Activated T-cell treated with anti-CD3 and anti-CD28 coated beads, Interleukin-2, amount 50 U/mL, for 24 hours (primary cell): ENCODE measurements around the gene PARP8.

ENCODE experiments used
- DNase-seq: peaks from one replicate; pipeline ENCODE4 v3.0.0-alpha.2; 2020
- H3K27ac Mint-ChIP-seq: 2 replicates; pipeline ENCODE4 v1.8.0; 2020; ENCODE audit warnings: mild to moderate bottlenecking, mixed read lengths
- H3K27me3 Mint-ChIP-seq: 2 replicates; pipeline ENCODE4 v1.8.0; 2020; ENCODE audit warnings: mixed read lengths
- H3K36me3 Mint-ChIP-seq: 2 replicates; pipeline ENCODE4 v1.8.0; 2020; ENCODE audit warnings: low read depth, mixed read lengths
- H3K4me1 Mint-ChIP-seq: 2 replicates; pipeline ENCODE4 v1.8.0; 2020; ENCODE audit warnings: low read depth, mixed read lengths
- H3K4me3 Mint-ChIP-seq: 2 replicates; pipeline ENCODE4 v1.8.0; 2020; ENCODE audit warnings: mild to moderate bottlenecking, moderate library complexity, mixed read lengths
- H3K9me3 Mint-ChIP-seq: 2 replicates; pipeline ENCODE4 v1.8.0; 2020; ENCODE audit warnings: mixed read lengths

The PARP8 gene

DNA sequence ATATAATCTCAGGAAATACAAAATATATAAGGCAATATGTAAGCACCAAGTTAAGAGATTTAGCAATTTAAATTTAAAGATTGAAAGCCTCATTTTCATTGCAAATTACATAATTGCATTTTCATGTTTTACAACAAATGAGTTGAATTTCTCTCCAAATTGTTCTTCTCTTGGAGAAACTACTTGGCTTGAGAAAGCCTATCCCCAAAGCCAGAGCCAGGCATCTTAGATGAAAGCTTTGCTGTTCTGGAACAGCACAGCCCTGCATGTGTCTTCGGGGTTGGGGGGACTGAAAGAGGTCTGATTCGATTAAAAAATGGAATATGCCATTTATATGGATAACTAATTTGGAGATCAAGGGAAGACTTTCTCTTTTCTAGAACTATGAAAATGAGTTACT, 212.0 kb downstream of the PARP8 start:
- Mint-ChIP-seq H3K4me1 (peaks cover 12% of the 10 kb centered on the region), H3K27ac (no peak overlapping the region), H3K27me3 (peaks cover 11% of the 10 kb centered on the region), H3K9me3 (no peaks in the 10 kb centered on the region), H3K36me3 (no peaks in the 10 kb centered on the region), H3K4me3 (no peak overlapping the region)
- no peak for DNase-seq

DNA sequence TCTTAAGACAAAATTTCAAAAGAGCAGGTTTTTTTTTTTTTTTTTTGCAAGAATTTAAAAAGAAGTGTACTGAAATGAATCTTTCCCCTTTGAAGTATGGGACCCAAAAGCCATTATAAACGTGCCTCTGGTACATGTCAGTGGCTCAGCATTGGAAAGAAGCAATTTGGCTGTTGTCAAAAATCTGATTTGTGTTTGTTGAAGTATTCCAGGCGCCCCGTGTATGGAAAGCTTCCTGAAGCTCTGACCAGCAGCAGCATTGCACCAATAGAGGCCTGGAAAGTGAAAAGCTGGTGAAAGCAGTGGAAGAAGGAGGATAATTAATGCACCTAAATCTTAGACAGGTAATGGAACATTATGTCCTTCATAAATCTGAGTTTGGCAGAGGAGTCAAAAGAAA, 215.0 kb downstream of the PARP8 start:
- Mint-ChIP-seq H3K4me1 (no peaks in the 10 kb centered on the region), H3K27me3 (peaks cover 14% of the 10 kb centered on the region), H3K36me3 (no peaks in the 10 kb centered on the region), H3K27ac (no peak overlapping the region), H3K9me3 (no peaks in the 10 kb centered on the region), H3K4me3 (no peak overlapping the region)
- DNase-seq: no peak

DNA sequence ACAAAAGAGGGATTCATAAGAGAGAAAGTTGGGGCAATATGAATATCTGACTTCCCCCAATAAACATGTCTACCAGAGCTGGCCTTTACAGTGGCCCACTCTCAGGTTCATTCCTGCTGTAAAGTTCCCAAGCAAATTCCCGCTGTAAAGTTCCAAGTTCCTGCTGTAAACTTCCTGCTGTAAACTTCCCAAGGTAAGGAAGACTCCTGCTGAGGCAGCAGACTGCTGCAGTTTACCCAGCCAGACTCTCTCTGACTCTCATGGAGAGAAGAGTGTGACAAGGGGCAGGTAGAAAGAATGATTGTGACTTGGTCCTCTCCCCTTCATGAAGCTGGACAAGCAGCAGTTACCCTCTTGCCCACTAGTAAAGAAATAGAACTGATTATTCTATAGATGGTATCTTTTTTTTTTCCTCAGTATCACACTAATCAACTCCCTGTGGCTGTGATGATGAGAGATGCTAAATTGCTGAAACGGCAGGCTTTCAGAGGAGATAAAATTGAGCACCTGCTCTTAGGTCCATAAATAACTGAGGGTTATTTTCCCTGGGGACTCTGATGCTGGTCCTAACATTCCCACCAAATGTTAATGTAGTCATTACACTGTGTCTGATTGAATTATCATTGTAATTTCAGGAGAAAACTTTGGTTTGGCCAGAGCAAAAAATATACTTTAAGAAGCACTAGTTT, 220.4 kb downstream of the PARP8 start:
- Mint-ChIP-seq H3K4me3 (no peak overlapping the region), H3K27me3 (peaks cover 8% of the 10 kb centered on the region), H3K36me3 (no peaks in the 10 kb centered on the region), H3K9me3 (no peaks in the 10 kb centered on the region), H3K27ac (no peak overlapping the region), H3K4me1 (peaks cover 1% of the 10 kb centered on the region)
- DNase-seq: no peak

DNA sequence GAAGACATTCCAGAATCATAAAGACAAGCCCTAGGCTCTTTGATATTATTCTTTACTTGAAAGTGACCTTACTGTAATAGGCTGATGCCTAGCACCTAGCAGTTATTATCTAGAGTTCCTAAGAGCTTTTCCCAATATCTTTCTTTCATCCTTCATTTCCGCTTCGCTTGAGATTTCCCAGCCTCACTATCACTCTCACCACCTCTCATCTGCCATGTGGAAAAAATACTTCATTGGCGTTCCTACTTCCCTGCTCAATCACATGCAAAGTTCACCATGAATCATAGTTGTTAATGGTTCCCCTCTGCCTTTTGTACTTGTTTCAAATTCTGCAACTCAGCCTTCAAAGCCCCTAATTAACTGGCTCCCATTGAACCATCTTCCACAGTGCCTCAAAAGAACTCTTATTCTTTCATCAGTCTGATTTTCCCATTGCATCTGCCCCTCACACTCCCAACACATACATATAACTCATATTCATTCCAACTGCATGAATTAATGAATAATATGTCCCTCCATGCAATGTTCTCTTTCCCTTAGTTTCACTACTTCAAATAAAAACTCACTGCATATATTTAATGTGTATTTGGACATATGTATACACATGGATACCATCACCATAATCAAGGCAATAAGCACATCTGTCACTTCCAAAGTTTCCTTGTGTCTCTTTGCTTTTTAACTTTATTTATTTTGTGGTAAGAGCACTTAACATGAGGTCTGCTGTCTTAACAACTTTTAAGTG, 221.6 kb downstream of the PARP8 start:
- Mint-ChIP-seq H3K4me1 (peaks cover 1% of the 10 kb centered on the region), H3K27me3 (peaks cover 8% of the 10 kb centered on the region), H3K36me3 (no peaks in the 10 kb centered on the region), H3K27ac (no peak overlapping the region), H3K9me3 (no peaks in the 10 kb centered on the region), H3K4me3 (no peak overlapping the region)
- no peak for DNase-seq

DNA sequence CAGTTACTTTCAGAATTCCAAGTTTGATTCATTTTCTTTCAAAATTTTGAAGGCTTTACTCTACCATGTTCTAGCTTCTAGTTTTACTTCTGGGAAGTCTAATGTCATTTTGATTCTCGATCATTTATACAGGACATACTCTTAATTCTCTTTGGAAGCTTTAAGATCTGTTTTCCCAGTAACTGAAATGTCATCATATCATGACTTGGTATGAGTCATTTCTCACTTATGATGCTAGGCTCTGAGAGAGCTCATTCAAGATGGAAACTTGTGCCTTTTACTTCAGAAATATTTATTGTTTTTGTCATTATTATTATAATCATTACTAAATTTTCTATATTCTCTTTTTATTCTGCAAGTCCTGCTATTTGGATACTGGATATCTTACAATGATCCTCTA, 222.3 kb downstream of the PARP8 start:
- Mint-ChIP-seq H3K4me1 (peaks cover 1% of the 10 kb centered on the region), H3K27me3 (peaks cover 8% of the 10 kb centered on the region), H3K4me3 (no peak overlapping the region), H3K36me3 (no peaks in the 10 kb centered on the region), H3K9me3 (no peaks in the 10 kb centered on the region), H3K27ac (no peak overlapping the region)
- no peak for DNase-seq

DNA sequence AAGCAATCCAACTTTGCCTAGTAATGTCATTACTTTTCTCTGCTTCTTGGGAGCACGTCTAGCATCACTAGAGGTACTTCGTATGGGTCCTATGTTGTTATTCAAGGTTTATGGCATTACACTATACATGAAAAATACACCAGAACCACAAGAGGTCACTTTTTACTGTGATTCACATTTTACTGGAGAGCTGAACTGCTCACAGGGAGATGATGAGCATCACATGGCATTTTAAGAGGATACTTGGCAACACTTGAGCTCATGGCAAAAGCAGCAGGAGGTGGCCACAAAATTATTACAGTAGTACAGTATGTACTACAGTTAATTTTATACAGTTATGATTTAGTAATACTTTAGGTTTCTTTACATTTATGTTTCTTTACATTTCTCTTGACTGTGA, 223.4 kb downstream of the PARP8 start:
- no peak for DNase-seq
- Mint-ChIP-seq H3K9me3 (no peaks in the 10 kb centered on the region), H3K4me3 (no peak overlapping the region), H3K27ac (no peak overlapping the region), H3K27me3 (peaks cover 11% of the 10 kb centered on the region), H3K36me3 (no peaks in the 10 kb centered on the region), H3K4me1 (peaks cover 1% of the 10 kb centered on the region)
